Body of pancreas (tissue), 4 donors: ENCODE measurements around the gene USH1G. TPM values are rescaled to one million over a fixed set of nuclear protein-coding genes. Genes with fewer than 3 reads are reported as not detected.
A peak's percentile ranks its signal among the peaks of the same experiment; 100 is the strongest.

Source experiments
- ATAC-seq: fragments of 150-250 bp; one replicate; pipeline ENCODE4 v1.9.1; 2016
- DNase-seq, 4 donors: peaks; one replicate each; pipeline ENCODE4 v3.0.0-alpha.2; 2019
- H3K27ac ChIP-seq, 4 donors: fragments of 200-600 bp; sonication (generic); 1 replicate in 3 of 4; 2 replicates in 1 of 4; pipeline versions ENCODE4 v1.5.1 to v1.6.1; 2016 to 2019; ENCODE audit warnings: mild to moderate bottlenecking in 1 of 4, mixed read lengths in 1 of 4, moderate library complexity in 1 of 4
- H3K27me3 ChIP-seq, 2 donors: fragments of 200-600 bp; sonication (generic); one replicate each; pipeline ENCODE4 v1.6.0; 2016; ENCODE audit warnings: mild to moderate bottlenecking in 1 of 2
- H3K36me3 ChIP-seq, 2 donors: fragments of 200-600 bp; sonication (generic); replicated peaks in 1 of 2; 2 replicates each; pipeline ENCODE4 v1.5.1; 2016; ENCODE audit warnings: low read depth in 2 of 2; ENCODE audit not compliant: insufficient read depth in 1 of 2
- H3K4me1 ChIP-seq: fragments of 200-600 bp; sonication (generic); one replicate; pipeline ENCODE4 v1.6.0; 2016
- H3K4me3 ChIP-seq, 2 donors: fragments of 200-600 bp; sonication (generic); 1 replicate in 1 of 2; 2 replicates in 1 of 2; pipeline ENCODE4 v1.5.1; 2016 to 2019
- H3K9me3 ChIP-seq, 3 donors: fragments of 200-600 bp; sonication (generic); 1 replicate in 2 of 3; 2 replicates in 1 of 3; pipeline ENCODE4 v1.5.1; 2016
- CTCF ChIP-seq, 7 experiments: fragments of 450-650 bp in 4 of 7; fragments of 200-600 bp in 3 of 7; sonication (generic) in 3 of 7; IDR thresholded peaks; one replicate each; pipeline ENCODE4 v1.5.1; 2016 to 2019; ENCODE audit warnings: antibody characterized with exemption in 7 of 7
- POLR2A ChIP-seq, 3 donors: fragments of 450-650 bp; IDR thresholded peaks; one replicate each; pipeline ENCODE4 v1.6.1; 2016; ENCODE audit warnings: antibody characterized with exemption in 3 of 3, mild to moderate bottlenecking in 2 of 3
- WGBS, 2 donors: methylation state at CpG; one replicate each; pipeline ENCODE4 v1.1.5; 2017; 5-methylcytosine and 5-hydroxymethylcytosine counted together
- intact Hi-C: fragments of 100-400 bp; cut with DNase I; formaldehyde crosslinking; loops from one replicate; pipeline ENCODE4 v1.15.1; 2023
- total RNA-seq, 2 donors: library from RNA; depleted of rRNA; stranded (reverse); fragments of >200 nt; gene quantifications; one replicate each; pipeline ENCODE4 v1.1.0, GENCODE V29; 2016

Gene USH1G
- total RNA-seq, 2 donors from 2014 or later: under 0.01 TPM; not detected in 1

GRCh38 chr17:74875155-74875976 lies 47.7 kb downstream of the USH1G start:
- WGBS, 2 donors: 31 to 33% methylated on average over 5 of the region's 5 CpGs
- ATAC-seq: peak; percentile 13
- H3K27ac ChIP-seq: peak overlapping the region; percentile 63 to 94 (median 65)
- intact Hi-C loops: no loop called here
- no peaks in the 10 kb centered on the region for H3K27me3 ChIP-seq
- no peak overlapping the region for H3K4me3 ChIP-seq
- H3K36me3 ChIP-seq: no peaks in the 10 kb centered on the region
- TF ChIP-seq CTCF (IDR thresholded peaks at IDR 0.05): no peak
- TF ChIP-seq POLR2A (IDR thresholded peaks at IDR 0.05): peak in 1 of 3 donors; percentile 10
- peaks cover 69% of the 10 kb centered on the region for H3K4me1 ChIP-seq
- H3K9me3 ChIP-seq: no peaks in the 10 kb centered on the region
- peak; percentile 48 to 87 (median 64) for DNase-seq

GRCh38 chr17:74874615-74875037 lies 48.4 kb downstream of the USH1G start:
- ATAC-seq (no peak), DNase-seq (no peak)
- H3K27ac ChIP-seq: peak overlapping the region in 3 of 4 donors; percentile 64 to 94 (median 94)
- no peaks in the 10 kb centered on the region for H3K27me3 ChIP-seq
- H3K9me3 ChIP-seq: no peaks in the 10 kb centered on the region
- no peak overlapping the region for H3K4me3 ChIP-seq
- H3K36me3 ChIP-seq: no peaks in the 10 kb centered on the region
- H3K4me1 ChIP-seq: peaks cover 69% of the 10 kb centered on the region
- 95 to 96% methylated on average over 5 of the region's 5 CpGs for WGBS, 2 donors
- intact Hi-C loops: no loop called here
- TF ChIP-seq CTCF (IDR thresholded peaks at IDR 0.05) (no peak), POLR2A (IDR thresholded peaks at IDR 0.05) (no peak)

GRCh38 chr17:74873874-74874614 lies 49.0 kb downstream of the USH1G start:
- H3K9me3 ChIP-seq: no peaks in the 10 kb centered on the region
- H3K36me3 ChIP-seq: no peaks in the 10 kb centered on the region
- WGBS, 2 donors: 56 to 59% methylated on average over 6 of the region's 6 CpGs
- H3K4me3 ChIP-seq: no peak overlapping the region
- H3K27ac ChIP-seq: peak overlapping the region; percentile 76 to 94 (median 92)
- DNase-seq (no peak), ATAC-seq (no peak)
- H3K4me1 ChIP-seq: peaks cover 69% of the 10 kb centered on the region
- intact Hi-C loops: no loop called here
- TF ChIP-seq POLR2A (IDR thresholded peaks at IDR 0.05) (no peak), CTCF (IDR thresholded peaks at IDR 0.05) (no peak)
- H3K27me3 ChIP-seq: no peaks in the 10 kb centered on the region

- Histone ChIP-seq H3K9me3 (no peaks in the 10 kb centered on the region), H3K27me3 (no peaks in the 10 kb centered on the region), H3K4me3 (peak overlapping the region in 1 of 2 donors; percentile 58), H3K27ac (peak overlapping the region; percentile 76 to 94 (median 92)), H3K36me3 (no peaks in the 10 kb centered on the region), H3K4me1 (peaks cover 64% of the 10 kb centered on the region)
- WGBS, 2 donors: 0% methylated on average over 34 to 54 of the region's 55 CpGs
- ATAC-seq: peak; percentile 93
- intact Hi-C loops: no loop called here
- peak; percentile 100 for DNase-seq
- TF ChIP-seq POLR2A (IDR thresholded peaks at IDR 0.05) (peak; percentile 94 to 99 (median 98)), CTCF (IDR thresholded peaks at IDR 0.05) (no peak)
Measured at GRCh38 chr17:74873037-74873873, 49.8 kb downstream of the USH1G start.
